SIG-M5 (cell line): ENCODE results near the gene MYL5.
"Not testable (repeated sequence)": the region's sequence is repeated elsewhere in the genome, so short reads cannot be mapped to it uniquely, and the experiment has no call there.

ENCODE experiments used
- DNase-seq: peaks from one replicate; lab custom pipeline; 2025; lab: John Stamatoyannopoulos, UW

Gene MYL5

DNA sequence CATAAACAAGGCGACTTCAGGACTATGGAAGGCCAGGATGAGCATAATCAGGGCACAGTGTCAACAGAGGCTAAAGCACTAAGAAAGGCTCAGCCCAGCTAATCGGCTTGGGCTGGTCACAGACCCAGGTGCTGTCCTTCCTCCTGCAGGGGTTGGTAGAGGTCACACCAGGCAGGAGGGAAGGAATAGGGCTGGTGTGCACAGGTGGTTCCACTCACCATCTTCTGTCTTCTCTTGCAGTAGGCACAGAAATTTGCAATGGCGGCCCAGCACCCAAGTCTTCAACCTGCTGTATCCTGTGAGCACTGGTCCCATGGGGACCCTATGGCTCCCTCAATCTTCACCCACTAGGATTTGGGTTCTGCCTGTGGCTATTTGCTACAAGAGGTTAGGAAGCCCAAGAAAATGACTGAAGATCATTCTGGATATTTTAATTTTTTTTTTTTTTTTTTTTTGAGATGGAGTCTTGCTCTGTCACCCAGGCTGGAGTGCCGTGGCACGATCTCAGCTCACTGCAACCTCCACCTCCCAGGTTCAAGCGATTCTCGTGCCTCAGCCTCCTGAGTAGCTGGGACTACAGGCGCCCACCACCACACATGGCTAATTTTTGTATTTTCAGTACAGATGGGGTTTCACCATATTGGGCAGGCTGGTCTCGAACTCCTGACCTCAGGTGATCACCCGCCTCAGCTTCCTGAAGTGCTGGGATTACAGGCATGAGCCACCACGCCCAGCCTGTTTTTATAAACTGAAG, 4.4 kb upstream of the MYL5 start:
- DNase-seq = not testable (repeated sequence)

- DNase-seq = no peak
Observed at GRCh38 chr4:671769-672168, 2.6 kb upstream of the MYL5 start.

DNA sequence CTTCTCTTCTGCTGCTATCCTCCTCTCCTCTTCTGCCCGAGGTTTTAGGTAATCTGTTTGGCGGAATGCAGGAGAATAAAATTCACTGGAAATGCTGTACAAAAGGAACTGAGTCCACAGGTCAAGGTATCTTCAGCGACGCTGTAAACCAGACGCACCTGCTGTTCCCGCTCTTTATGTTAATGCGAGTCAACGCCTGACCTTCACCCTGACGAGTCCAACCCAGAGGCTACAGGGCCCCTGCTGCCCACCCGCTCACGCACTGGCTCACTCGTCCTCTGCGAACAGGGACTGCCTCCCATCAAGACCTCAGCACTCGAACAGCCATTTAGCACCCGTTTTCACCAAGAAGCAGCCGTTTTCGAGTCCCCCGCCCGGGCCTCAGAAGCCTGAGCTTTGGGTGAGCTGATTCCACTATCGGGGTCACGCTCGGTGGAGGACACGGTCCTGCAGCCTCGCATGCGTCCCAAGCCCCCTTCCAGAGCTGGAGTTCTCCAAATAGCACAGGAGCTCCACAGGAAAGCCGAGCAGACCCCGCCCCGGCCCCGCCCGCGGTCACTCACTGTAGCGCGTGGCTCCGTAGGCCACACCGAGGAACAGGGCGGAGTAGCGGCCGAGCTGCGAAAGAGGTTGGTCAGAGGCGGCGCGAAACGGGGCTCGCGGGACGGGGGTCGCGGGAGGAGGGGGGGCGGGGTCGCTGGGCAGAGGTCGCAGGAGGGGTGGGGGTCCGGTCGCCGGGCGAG, 822 bp upstream of the MYL5 start:
- DNase-seq = no peak

GRCh38 chr4:675036-675882, 917 bp downstream of the MYL5 start:
- DNase-seq = no peak

- no peak for DNase-seq
Observed at GRCh38 chr4:675980-676870, 1.9 kb downstream of the MYL5 start.

- DNase-seq = no peak
Observed at GRCh38 chr4:676871-677235, 2.5 kb downstream of the MYL5 start.

- no peak for DNase-seq
Observed at GRCh38 chr4:677431-678293, 3.3 kb downstream of the MYL5 start.

DNA sequence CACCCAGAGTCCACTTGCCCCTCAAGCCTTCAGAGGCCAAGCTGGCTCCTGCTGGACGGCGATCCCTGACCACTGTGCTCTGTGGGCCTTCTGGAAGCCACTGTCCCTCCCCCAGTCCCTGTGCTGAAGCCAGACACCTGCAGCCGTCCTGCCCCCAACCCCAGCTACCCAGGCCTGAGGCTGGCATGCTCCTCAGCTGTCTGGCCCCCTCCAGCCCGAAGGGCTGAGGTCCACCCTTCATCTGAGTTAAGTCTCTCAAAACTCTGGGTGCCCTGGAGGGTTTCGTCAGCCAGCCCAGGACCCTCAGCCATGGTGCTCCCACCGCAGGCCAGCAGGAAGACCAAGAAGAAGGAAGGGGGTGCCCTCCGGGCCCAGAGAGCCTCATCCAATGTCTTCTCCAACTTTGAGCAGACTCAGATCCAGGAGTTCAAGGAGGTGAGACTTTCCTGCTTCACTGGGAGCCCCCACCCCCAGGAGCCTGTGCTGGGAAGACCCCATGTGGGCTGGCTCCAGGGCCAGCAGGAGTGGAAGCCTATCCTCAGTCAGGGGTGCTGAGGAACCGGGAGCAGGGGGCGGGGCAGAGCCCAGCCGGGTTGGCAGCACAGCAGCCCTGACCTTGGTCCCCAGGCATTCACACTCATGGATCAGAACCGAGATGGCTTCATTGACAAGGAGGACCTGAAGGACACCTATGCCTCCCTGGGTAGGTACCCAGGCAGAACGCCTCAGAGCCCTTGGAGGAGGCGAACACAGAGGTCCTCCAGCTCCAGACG, 4.2 kb downstream of the MYL5 start:
- no peak for DNase-seq

- no peak for DNase-seq
Observed at GRCh38 chr4:679104-679481, 4.8 kb downstream of the MYL5 start.

DNA sequence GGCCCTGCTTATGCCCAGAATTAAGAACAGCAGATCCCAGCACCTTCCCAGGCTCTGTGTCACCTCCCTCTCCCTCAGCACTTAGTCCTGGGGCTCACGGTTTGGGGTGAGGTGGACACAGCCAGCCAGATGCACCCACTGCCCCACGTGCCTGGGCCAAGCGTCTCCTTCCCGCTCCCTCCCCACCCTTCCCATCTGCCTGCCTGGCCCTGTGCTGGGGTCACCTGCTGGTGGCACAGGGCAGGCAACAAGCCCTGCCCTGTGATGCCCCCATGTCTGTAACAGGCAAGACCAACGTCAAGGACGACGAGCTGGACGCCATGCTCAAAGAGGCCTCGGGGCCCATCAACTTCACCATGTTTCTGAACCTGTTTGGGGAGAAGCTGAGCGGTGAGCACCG, 5.3 kb downstream of the MYL5 start:
- DNase-seq = no peak

DNA sequence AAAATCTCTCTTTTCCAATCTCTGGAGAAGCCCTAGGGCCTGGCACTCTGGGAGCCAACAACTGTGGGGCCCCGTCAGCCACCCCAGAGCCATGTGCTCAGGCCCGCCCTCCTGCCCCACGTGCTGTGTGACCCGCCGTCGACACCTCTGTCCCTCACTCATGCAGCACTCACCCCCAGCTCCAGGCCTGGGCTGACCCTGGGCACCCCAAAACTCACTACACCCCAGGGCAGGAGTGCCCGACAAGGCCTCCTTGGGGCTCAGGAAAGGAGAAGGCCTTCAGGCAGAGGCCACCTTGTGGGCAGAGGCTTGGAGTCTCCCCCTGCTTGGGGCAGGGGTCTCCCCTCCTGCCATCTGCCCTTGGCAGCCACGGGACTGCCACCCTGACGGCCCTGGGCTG, 5.7 kb downstream of the MYL5 start:
- no peak for DNase-seq

- no peak for DNase-seq
Observed at GRCh38 chr4:680551-680927, 6.2 kb downstream of the MYL5 start.

- no peak for DNase-seq
Observed at GRCh38 chr4:680928-681645, 6.7 kb downstream of the MYL5 start.

DNA sequence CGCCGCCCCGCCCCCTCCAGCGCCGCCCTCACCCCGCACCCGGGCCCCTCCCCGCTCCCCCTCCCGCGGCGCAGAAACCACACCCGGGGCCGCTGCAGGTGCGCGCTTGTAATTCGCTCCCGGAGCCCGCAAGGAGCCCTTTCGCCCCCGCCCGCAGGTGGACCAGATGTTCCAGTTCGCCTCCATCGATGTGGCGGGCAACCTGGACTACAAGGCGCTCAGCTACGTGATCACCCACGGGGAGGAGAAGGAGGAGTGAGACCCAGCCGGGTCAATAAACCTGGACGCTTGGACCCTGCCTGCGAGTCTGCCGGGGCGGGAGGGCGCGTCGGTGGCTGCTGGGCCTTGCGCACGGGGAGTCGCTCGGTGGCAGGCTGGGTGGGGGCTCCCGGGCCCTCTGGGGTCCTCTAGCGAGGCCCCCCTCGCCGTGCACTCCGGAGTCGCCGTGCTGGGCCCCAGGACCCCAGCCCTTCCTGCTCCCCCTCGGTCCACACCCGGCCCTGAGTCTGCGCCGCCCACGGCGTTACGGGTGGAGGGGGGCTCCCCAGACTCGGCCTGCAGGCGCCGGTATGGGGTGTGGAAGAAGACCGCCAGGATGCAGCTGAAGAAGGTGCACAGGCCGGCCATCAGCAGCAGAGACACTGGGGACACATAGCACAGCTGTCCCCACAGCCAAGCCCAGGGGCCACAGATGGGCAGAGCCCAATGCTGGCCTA, 7.6 kb downstream of the MYL5 start:
- no peak for DNase-seq

- no peak for DNase-seq
Observed at GRCh38 chr4:682490-683172, 8.3 kb downstream of the MYL5 start.

DNA sequence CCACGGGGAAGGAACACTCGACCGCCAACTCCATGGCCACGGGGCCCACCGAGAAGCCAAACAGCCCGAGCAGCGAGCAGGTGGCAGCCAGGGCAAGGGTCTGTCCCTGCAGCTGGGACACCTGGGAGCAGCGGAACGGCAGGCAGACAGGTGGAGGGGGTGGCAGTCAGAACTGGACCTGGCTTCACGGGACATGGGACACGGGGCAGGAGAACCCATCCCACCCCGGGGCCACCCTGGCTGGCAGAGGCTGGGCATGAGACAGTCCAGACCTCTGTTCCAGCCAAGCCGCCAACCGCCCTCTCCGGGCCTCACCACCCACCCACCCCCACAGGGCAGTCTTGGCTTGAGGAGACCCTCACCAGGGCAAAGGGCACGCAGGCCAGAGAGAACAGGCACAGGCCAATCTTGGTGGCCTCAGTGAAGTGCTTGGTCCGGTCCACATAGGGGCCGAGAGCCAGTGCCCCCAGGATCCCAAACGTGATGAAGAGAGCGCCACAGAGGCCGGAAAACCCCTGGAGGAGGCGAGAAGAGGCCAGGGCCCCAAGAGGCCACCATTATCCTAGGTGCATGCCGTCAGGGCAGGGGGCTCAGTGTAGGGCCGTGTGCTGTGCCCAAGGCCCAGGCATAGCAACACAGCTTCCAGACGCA, 9.0 kb downstream of the MYL5 start:
- no peak for DNase-seq

DNA sequence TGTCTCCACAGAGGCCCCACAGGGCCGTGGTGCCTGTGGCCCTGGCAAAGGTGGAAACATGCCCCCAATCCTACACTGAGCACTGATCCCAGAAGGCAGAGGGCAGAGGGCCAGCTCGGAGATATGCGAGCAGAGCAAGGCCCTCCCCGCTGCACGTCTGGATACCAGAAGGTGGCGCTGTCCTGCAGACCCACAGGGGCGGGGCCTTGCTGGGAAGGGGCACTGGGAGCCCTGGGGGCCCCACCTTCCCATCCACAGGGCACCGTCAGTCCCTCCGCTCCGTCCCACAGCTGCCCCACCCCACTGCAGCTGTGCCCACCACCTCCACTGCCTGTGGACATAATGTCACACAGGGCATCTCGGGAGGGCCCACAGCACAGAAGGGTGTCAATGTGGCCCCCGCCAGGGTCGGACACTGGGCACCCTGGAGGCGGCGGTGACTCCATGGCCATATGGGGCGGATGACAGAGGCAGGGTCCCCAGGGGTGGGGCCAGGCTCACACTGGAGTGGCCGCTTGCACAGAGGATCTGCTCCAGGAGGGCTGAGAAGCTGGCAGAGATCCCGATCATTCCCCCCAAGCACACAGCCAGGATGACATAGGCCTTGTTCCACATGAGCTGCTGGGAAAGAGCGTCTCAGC, 9.8 kb downstream of the MYL5 start:
- no peak for DNase-seq
